Activated CD4-positive, alpha-beta memory T cell treated with anti-CD3 and anti-CD28 coated beads for 36 hours (primary cell): ENCODE data around the gene DPY19L1. TPM values are rescaled to one million over a fixed set of nuclear protein-coding genes. Genes with fewer than 3 reads are reported as not detected.
"Not testable (repeated sequence)": the region's sequence is repeated elsewhere in the genome, so short reads cannot be mapped to it uniquely, and the experiment has no call there.

Source experiments
- CTCF ChIA-PET: fragments of 350-600 bp; sonication (Branson Sonifier 250); formaldehyde crosslinking; loops from one replicate; lab custom pipeline; 2021; ENCODE audit warnings: antibody characterized with exemption, inconsistent platforms; lab: Charles Lee
- POLR2A ChIA-PET: fragments of 350-600 bp; sonication (Branson Sonifier 250); formaldehyde crosslinking; loops from one replicate; lab custom pipeline; 2021; ENCODE audit warnings: antibody characterized with exemption; lab: Charles Lee
- DNase-seq: peaks from one replicate; pipeline ENCODE4 v3.0.0-alpha.2; 2020
- H3K27ac Mint-ChIP-seq: one replicate; pipeline ENCODE4 v1.8.0; 2021; ENCODE audit warnings: mixed read lengths
- H3K27me3 Mint-ChIP-seq: one replicate; pipeline ENCODE4 v1.8.0; 2021; ENCODE audit warnings: mixed read lengths
- H3K36me3 Mint-ChIP-seq: one replicate; pipeline ENCODE4 v1.8.0; 2021; ENCODE audit warnings: mixed read lengths
- H3K4me1 Mint-ChIP-seq: one replicate; pipeline ENCODE4 v1.8.0; 2021; ENCODE audit warnings: low read depth, mixed read lengths
- H3K4me3 Mint-ChIP-seq: one replicate; pipeline ENCODE4 v1.8.0; 2021; ENCODE audit warnings: mild to moderate bottlenecking, mixed read lengths
- H3K9me3 Mint-ChIP-seq: one replicate; pipeline ENCODE4 v1.8.0; 2021; ENCODE audit warnings: mixed read lengths
- intact Hi-C: fragments of 100-400 bp; cut with micrococcal nuclease; formaldehyde crosslinking; loops from one replicate; pipeline ENCODE4 v1.15.1; 2023
- total RNA-seq, 2 experiments: library from RNA; stranded (reverse); gene quantifications; one replicate each; pipeline ENCODE4 v1.2.3, GENCODE V29; 2021

The DPY19L1 gene
- total RNA-seq = 10 to 100 TPM; 13.0 to 20.3 TPM

GRCh38 chr7:35037211-35037525 lies at the start of gene DPY19L1:
Gene DPY19L1 (minus strand): TSS chr7:35037485. CDS start chr7:35037394, 91 bp downstream.
- DNase-seq = no peak
- ChIA-PET POLR2A (no interaction called here), CTCF (interaction anchor here (1.8 kb wide), 1 partner anchor 39 kb away, joined by 4 read pairs; no protein-coding TSS in a partner anchor)
- Mint-ChIP-seq H3K27me3 (no peaks in the 10 kb centered on the region), H3K4me1 (peaks cover 34% of the 10 kb centered on the region), H3K27ac (peak within 1 kb of the TSS; percentile 90), H3K9me3 (no peaks in the 10 kb centered on the region), H3K4me3 (peak within 1 kb of the TSS; percentile 85), H3K36me3 (no peaks in the 10 kb centered on the region)
- intact Hi-C loops = loop anchor here (1.0 to 10.0 kb wide), 10 partner anchors 136 to 1115 kb away; partner anchors contain the start of genes EEPD1, HERPUD2 and SEPTIN7

- POLR2A ChIA-PET, H3K36me3 Mint-ChIP-seq, H3K27ac Mint-ChIP-seq, H3K4me3 Mint-ChIP-seq, CTCF ChIA-PET, DNase-seq, H3K4me1 Mint-ChIP-seq, H3K9me3 Mint-ChIP-seq, H3K27me3 Mint-ChIP-seq: not testable (repeated sequence)
- intact Hi-C loops = loop anchor here (10.0 kb wide), 1 partner anchor 455 kb away; no protein-coding TSS in a partner anchor
These were observed 42.2 kb upstream of the DPY19L1 start for GRCh38 chr7:35079517-35079916.

GRCh38 chr7:35074008-35074407 lies 36.7 kb upstream of the DPY19L1 start:
- intact Hi-C loops = loop anchor here (10.0 kb wide), 1 partner anchor 461 kb away; no protein-coding TSS in a partner anchor
- H3K36me3 Mint-ChIP-seq, H3K27ac Mint-ChIP-seq, DNase-seq, CTCF ChIA-PET, H3K9me3 Mint-ChIP-seq, H3K4me3 Mint-ChIP-seq, H3K4me1 Mint-ChIP-seq, POLR2A ChIA-PET: not testable (repeated sequence)
- peaks cover 11% of the 10 kb centered on the region for H3K27me3 Mint-ChIP-seq

DNA sequence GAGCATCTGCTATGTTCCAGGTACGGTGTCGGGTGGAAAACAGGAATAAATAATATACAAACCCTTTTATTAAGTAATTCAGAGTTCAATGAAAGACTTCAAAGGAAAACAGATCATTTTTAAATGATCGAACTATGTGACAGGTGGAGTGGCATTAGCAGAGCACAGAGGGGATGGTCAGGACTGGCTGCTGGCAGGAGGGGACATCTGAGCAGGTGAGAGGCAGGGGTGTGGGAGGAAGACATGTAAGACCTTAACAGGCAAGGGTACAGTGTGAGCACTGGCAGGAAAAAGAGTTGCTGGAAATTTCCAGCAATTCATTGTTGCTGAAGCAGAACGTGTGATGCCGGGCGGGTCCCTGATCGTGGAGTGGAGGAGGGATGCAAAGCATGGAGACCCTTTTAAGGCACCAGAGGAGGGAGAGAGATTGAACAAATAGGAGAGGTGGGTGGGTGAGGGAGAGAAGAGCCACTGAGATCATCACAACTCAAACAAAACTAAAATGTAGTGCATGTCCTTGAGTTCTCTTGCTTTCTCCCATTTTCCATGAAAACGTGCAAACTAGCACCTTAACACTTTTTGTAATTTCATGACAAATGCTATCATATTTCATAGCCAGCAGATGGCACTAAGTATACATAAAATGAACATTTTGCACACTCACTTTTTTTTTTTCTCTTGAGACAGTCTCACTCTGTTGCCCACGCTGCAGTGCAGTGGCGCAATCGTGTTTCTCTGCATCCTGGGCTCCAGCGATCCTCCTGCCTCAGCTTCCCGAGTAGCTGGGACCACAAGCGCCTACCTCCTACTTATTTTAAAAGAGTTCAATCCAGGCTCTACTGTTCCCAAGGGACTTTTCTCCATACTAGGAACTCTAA lies 35.9 kb upstream of the DPY19L1 start:
- DNase-seq, POLR2A ChIA-PET, H3K9me3 Mint-ChIP-seq, H3K4me1 Mint-ChIP-seq, H3K27ac Mint-ChIP-seq, CTCF ChIA-PET, H3K36me3 Mint-ChIP-seq, H3K4me3 Mint-ChIP-seq: not testable (repeated sequence)
- peaks cover 11% of the 10 kb centered on the region for H3K27me3 Mint-ChIP-seq
- intact Hi-C loops = loop anchor here (10.0 kb wide), 1 partner anchor 462 kb away; no protein-coding TSS in a partner anchor

DNA sequence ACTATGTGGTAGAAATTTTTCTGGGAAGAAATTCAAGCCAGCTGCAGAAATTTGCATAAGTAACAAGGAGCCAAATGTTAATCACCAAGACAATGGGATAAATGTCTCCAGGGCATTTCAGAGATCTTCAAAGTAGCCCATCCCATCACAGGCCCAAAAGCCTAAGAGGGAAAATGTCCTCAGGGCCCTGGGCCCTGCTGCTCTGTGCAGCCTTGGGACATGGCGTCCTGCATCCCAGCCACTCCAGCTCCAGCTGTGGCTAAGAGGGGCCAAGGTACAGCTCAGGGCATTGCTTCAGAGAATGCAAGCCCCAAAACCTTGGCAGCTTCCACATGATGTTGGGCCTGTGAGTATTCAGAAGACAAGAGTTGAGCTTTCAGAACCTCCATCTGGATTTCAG lies 31.8 kb upstream of the DPY19L1 start:
- H3K27ac Mint-ChIP-seq, POLR2A ChIA-PET, H3K4me1 Mint-ChIP-seq, H3K36me3 Mint-ChIP-seq, H3K27me3 Mint-ChIP-seq, H3K4me3 Mint-ChIP-seq, intact Hi-C loops, CTCF ChIA-PET, DNase-seq, H3K9me3 Mint-ChIP-seq: not testable (repeated sequence)

DNA sequence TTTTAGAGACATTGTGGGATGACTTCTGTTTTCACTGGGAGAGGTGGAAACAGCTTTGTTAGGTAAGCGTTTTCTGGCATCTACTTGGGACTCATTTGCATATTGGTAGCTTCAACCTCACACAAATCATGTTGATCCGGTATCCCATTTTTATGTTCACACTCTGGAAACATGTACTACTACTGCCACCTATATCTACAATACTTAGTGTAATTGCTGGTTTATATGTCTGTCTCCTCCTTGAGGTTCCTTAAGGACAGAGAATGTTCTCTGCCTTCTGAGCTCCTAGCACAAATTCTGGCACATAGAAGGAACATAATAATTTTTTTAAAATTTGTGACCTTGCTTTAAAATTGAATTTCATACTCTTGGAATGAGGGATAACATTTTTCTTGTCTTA lies 28.1 kb upstream of the DPY19L1 start:
- H3K27me3 Mint-ChIP-seq, H3K36me3 Mint-ChIP-seq, intact Hi-C loops, H3K4me3 Mint-ChIP-seq, H3K9me3 Mint-ChIP-seq, POLR2A ChIA-PET, DNase-seq, H3K27ac Mint-ChIP-seq, H3K4me1 Mint-ChIP-seq, CTCF ChIA-PET: not testable (repeated sequence)

- H3K27me3 Mint-ChIP-seq, H3K9me3 Mint-ChIP-seq, H3K4me3 Mint-ChIP-seq, intact Hi-C loops, DNase-seq, H3K27ac Mint-ChIP-seq, H3K4me1 Mint-ChIP-seq, CTCF ChIA-PET, POLR2A ChIA-PET, H3K36me3 Mint-ChIP-seq: not testable (repeated sequence)
These were observed 21.3 kb upstream of the DPY19L1 start for GRCh38 chr7:35058571-35058970.

- H3K27me3 Mint-ChIP-seq, CTCF ChIA-PET, H3K4me3 Mint-ChIP-seq, intact Hi-C loops, H3K9me3 Mint-ChIP-seq, H3K27ac Mint-ChIP-seq, POLR2A ChIA-PET, H3K4me1 Mint-ChIP-seq, DNase-seq, H3K36me3 Mint-ChIP-seq: not testable (repeated sequence)
These were observed 20.5 kb upstream of the DPY19L1 start for GRCh38 chr7:35057505-35058451.

DNA sequence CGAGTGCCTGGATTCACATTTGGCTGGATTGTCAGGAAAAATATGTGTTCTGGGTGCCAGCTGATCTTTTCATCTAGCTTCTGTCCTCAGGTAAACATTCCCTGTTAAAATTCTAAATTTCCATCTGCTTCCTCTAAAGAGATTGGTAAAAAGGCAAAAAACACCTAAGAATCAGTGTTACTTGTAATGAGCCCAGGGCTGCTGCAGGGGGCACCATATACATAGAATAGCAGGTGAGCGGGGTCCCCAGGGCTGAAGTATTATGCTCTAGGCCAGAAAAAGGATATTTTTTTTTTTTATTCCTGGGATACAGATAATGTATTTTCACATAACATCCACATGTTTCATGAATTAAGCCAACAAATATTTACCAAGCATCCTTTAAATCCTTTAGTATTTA lies 18.4 kb upstream of the DPY19L1 start:
- POLR2A ChIA-PET, DNase-seq, H3K27me3 Mint-ChIP-seq, CTCF ChIA-PET, H3K27ac Mint-ChIP-seq, H3K9me3 Mint-ChIP-seq, H3K4me1 Mint-ChIP-seq, intact Hi-C loops, H3K4me3 Mint-ChIP-seq, H3K36me3 Mint-ChIP-seq: not testable (repeated sequence)

GRCh38 chr7:35053488-35054175 lies 16.3 kb upstream of the DPY19L1 start:
- POLR2A ChIA-PET, DNase-seq, H3K27ac Mint-ChIP-seq, intact Hi-C loops, H3K4me1 Mint-ChIP-seq, H3K36me3 Mint-ChIP-seq, H3K4me3 Mint-ChIP-seq, H3K27me3 Mint-ChIP-seq, H3K9me3 Mint-ChIP-seq, CTCF ChIA-PET: not testable (repeated sequence)

GRCh38 chr7:35048390-35048789 lies 11.1 kb upstream of the DPY19L1 start:
- CTCF ChIA-PET, intact Hi-C loops, H3K36me3 Mint-ChIP-seq, H3K4me3 Mint-ChIP-seq, H3K27me3 Mint-ChIP-seq, H3K9me3 Mint-ChIP-seq, H3K27ac Mint-ChIP-seq, H3K4me1 Mint-ChIP-seq, POLR2A ChIA-PET, DNase-seq: not testable (repeated sequence)

GRCh38 chr7:35047912-35048305 lies 10.6 kb upstream of the DPY19L1 start:
- H3K4me3 Mint-ChIP-seq, intact Hi-C loops, POLR2A ChIA-PET, H3K4me1 Mint-ChIP-seq, H3K9me3 Mint-ChIP-seq, H3K27ac Mint-ChIP-seq, H3K36me3 Mint-ChIP-seq, CTCF ChIA-PET, H3K27me3 Mint-ChIP-seq, DNase-seq: not testable (repeated sequence)
